ENCODE data around the gene LMF1. TPM values are rescaled to one million over a fixed set of nuclear protein-coding genes. Genes with fewer than 3 reads are reported as not detected.

The LMF1 gene
- total RNA-seq, 1 experiment from 2014 or later = 12.8 TPM

DNA sequence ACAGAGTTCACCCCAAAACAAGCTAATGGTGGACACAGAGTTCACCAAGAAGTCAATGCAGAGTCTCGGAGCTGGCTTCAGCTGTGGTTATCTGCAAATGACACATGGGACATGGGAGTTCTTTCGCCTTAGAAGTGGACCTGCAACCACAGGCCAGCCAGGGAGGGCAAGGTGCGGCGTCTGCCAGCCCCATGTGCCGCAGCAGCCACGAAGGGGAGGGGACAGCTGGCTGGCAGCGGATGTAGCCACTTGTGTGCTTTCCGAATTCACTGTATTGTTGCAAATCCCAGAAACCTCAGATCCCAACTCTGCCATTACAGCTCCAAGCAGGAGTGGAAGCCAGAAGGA, 24.8 kb downstream of the LMF1 start:
- H3K9me3 ChIP-seq (ENCODE audit: control insufficient read depth in 1 of 2, insufficient read depth in 1 of 2, low read depth in 1 of 2, low read length in 2 of 2) = peaks cover 0 to 4% of the 10 kb centered on the region in 2 experiments; a peak in 2 of 4 replicates
- DNase-seq (ENCODE audit: low read depth, low spot score) = no peak
- ATAC-seq = no peak
- ChIA-PET POLR2A (no interaction called here), CTCF (no interaction called here), RAD21 (ENCODE audit: low non-redundant PET in 1 of 2, low total read pairs in 2 of 2, uncharacterized antibody in 2 of 2, unreplicated experiment in 2 of 2) (no interaction called here)
- H3K36me3 ChIP-seq (ENCODE audit: control insufficient read depth in 1 of 2, insufficient read depth in 2 of 2, low read length in 2 of 2) = no peaks in the 10 kb centered on the region
- intact Hi-C loops (cut with micrococcal nuclease) = no loop called here
- no peak overlapping the region for H2AFZ ChIP-seq (ENCODE audit: low read depth, low read length, poor library complexity, severe bottlenecking)
- H3K4me2 ChIP-seq (ENCODE audit: low read length) = no peak overlapping the region
- H3K4me3 ChIP-seq (replicated peaks in 1 of 2; ENCODE audit: low read depth in 1 of 2, low read length in 2 of 2) = no peak overlapping the region
- no TSS peak for BruUV-seq (replicated peaks)
- H3K79me2 ChIP-seq (ENCODE audit: insufficient read depth, low read length) = no peaks in the 10 kb centered on the region
- no peaks in the 10 kb centered on the region for H3K9me2 ChIP-seq (ENCODE audit: insufficient read depth)
- H3K27ac ChIP-seq (ENCODE audit: low read depth, low read length) = no peak overlapping the region
- no peak overlapping the region for H3K9ac ChIP-seq (ENCODE audit: low read length)
- H3K4me1 ChIP-seq (ENCODE audit: control insufficient read depth in 1 of 2, insufficient read depth in 2 of 2, low read length in 2 of 2) = no peaks in the 10 kb centered on the region
- no peaks in the 10 kb centered on the region for H4K20me1 ChIP-seq (ENCODE audit: insufficient read depth)
- no peaks in the 10 kb centered on the region for H3K27me3 ChIP-seq (ENCODE audit: insufficient read depth, low read length)
- TF ChIP-seq FOSL1 (IDR thresholded peaks at IDR 0.05; ENCODE audit: low read depth) = no peak
- TF ChIP-seq SIN3A (IDR thresholded peaks at IDR 0.05; ENCODE audit: low read depth) = no peak

DNA sequence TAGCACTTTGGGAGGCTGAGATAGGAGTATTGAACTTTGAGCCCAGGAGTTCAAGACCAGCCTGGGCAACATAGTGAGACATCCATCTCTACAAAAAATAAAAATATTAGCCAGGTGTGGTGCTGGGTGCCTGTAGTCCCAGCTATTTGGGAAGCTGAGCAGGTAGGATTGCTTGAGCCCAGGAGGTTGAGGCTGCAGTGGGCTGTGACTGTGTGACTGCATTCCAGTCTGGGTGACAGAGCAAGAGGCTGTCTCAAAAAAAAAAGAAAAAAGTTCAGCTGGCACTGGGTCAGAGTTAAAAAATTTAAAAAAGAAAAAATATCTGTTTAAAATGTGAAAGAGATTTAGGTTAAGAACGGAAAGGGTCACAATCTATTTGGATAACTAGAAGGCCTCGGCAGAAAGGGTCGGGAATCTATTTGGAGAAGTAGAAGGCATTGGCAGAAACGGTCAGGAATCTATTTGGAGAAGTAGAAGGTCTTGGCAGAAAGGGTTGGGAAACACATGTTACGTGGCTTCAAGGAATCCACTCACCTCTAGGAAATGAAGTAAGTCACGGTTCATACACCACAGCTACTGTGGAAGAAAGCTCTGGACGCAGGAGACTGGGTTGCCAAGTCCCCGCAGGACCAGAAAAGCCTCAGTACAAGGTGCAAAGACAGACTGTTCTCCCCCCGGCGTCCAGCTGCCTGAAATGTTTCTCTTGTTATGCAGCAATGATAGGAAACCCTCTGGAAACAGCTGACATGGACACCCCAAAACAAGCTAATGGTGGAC, 25.3 kb downstream of the LMF1 start:
- H3K4me1 ChIP-seq (ENCODE audit: control insufficient read depth in 1 of 2, insufficient read depth in 2 of 2, low read length in 2 of 2) = no peaks in the 10 kb centered on the region
- H3K4me3 ChIP-seq (replicated peaks in 1 of 2; ENCODE audit: low read depth in 1 of 2, low read length in 2 of 2) = no peak overlapping the region
- no peak overlapping the region for H3K27ac ChIP-seq (ENCODE audit: low read depth, low read length)
- ChIA-PET POLR2A (no interaction called here), RAD21 (ENCODE audit: low non-redundant PET in 1 of 2, low total read pairs in 2 of 2, uncharacterized antibody in 2 of 2, unreplicated experiment in 2 of 2) (no interaction called here), CTCF (no interaction called here)
- no peak for TF ChIP-seq EZH2 (IDR thresholded peaks at IDR 0.05)
- TF ChIP-seq ZNF274 (IDR thresholded peaks at IDR 0.05; ENCODE audit: low read depth, low read length) = no peak
- no peaks in the 10 kb centered on the region for H3K27me3 ChIP-seq (ENCODE audit: insufficient read depth, low read length)
- no peaks in the 10 kb centered on the region for H3K36me3 ChIP-seq (ENCODE audit: control insufficient read depth in 1 of 2, insufficient read depth in 2 of 2, low read length in 2 of 2)
- no peaks in the 10 kb centered on the region for H4K20me1 ChIP-seq (ENCODE audit: insufficient read depth)
- H3K9me3 ChIP-seq (ENCODE audit: control insufficient read depth in 1 of 2, insufficient read depth in 1 of 2, low read depth in 1 of 2, low read length in 2 of 2) = peaks cover 0 to 4% of the 10 kb centered on the region in 2 experiments; a peak in 2 of 4 replicates
- intact Hi-C loops (cut with micrococcal nuclease) = no loop called here
- BruUV-seq (replicated peaks) = no TSS peak
- H3K79me2 ChIP-seq (ENCODE audit: insufficient read depth, low read length) = no peaks in the 10 kb centered on the region
- ATAC-seq (no peak), DNase-seq (ENCODE audit: low read depth, low spot score) (no peak)
- H3K4me2 ChIP-seq (ENCODE audit: low read length) = no peak overlapping the region
- no peak overlapping the region for H3K9ac ChIP-seq (ENCODE audit: low read length)
- H3K9me2 ChIP-seq (ENCODE audit: insufficient read depth) = no peaks in the 10 kb centered on the region
- H2AFZ ChIP-seq (ENCODE audit: low read depth, low read length, poor library complexity, severe bottlenecking) = no peak overlapping the region

Measured in HCT116 (cell line).